NT2/D1 (cell line): ENCODE measurements around the gene MYH9.

Experiments used
- DNase-seq: peaks from one replicate; pipeline ENCODE4 v3.0.0-alpha.2; 2011; ENCODE audit warnings: low read depth, low spot score
- H3K27me3 ChIP-seq: 2 replicates; pipeline ENCODE4 v1.6.0; 2011; ENCODE audit warnings: mild to moderate bottlenecking; ENCODE audit not compliant: insufficient read length, insufficient read depth
- H3K36me3 ChIP-seq: 2 replicates; pipeline ENCODE4 v1.6.1; 2011; ENCODE audit warnings: mild to moderate bottlenecking, low read length, mixed read lengths; ENCODE audit not compliant: insufficient read depth, insufficient read length
- H3K4me1 ChIP-seq: 2 replicates; pipeline ENCODE4 v1.5.1; 2011; ENCODE audit not compliant: insufficient read depth, insufficient read length
- H3K4me3 ChIP-seq: 2 replicates; pipeline ENCODE4 v1.5.1; 2011; ENCODE audit warnings: low read depth; ENCODE audit not compliant: insufficient read length
- H3K9ac ChIP-seq: 2 replicates; pipeline ENCODE4 v1.6.0; 2011; ENCODE audit warnings: low read depth; ENCODE audit not compliant: insufficient read length
- H3K9me3 ChIP-seq: 2 replicates; pipeline ENCODE4 v1.5.1; 2011; ENCODE audit warnings: mild to moderate bottlenecking, low read length; ENCODE audit not compliant: insufficient read depth
- SUZ12 ChIP-seq: IDR thresholded peaks from 2 replicates; pipeline ENCODE4 v1.6.1; 2011; ENCODE audit not compliant: insufficient read length, insufficient read depth; ENCODE audit errors: extremely low read depth
- YY1 ChIP-seq: IDR thresholded peaks from 2 replicates; pipeline ENCODE4 v1.6.1; 2011; ENCODE audit not compliant: insufficient read length, insufficient read depth
- ZNF274 ChIP-seq: IDR thresholded peaks from 2 replicates; pipeline ENCODE4 v1.6.1; 2011; ENCODE audit warnings: mild to moderate bottlenecking, low read depth, low read length

The MYH9 gene

DNA sequence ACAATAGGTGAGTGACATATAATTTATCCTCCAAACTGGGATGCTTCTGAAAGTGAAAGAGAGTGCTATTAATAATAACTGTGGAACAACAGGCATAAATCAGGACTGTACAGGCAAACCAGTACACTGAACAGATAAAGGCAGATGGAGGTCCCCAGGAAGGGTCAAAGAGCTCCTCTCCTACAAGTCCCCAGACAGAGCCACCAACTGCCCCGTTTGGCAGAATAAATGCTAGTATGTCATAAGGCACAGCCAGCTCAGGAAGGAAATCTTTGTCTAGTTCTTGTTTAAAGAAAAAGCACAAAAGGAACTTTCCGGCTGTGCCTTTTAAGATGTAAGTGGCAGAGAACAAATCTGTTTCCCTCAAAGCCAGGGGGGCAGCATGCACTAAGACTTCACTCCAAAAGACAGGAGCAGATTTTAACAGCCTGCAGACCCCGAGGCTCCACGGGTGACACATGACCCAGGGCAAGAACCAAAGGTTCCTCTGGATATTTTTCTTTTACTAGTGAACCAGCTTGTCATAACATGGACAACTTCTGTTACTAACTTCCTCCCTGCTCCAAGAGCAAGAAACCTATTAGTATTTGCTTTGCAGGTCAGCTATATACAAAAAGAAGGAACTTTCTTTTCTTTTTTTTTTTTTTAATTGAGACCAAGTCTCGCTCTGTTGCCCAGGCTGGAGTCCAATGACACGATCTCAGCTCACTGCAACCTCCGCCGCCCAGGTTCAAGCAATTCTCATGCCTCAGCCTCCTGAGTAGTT, 50.2 kb downstream of the MYH9 start:
- no peak overlapping the region for H3K4me3 ChIP-seq
- no peak overlapping the region for H3K9ac ChIP-seq
- no peak for DNase-seq
- no peak for TF ChIP-seq YY1
- no peak for TF ChIP-seq SUZ12
- no peak for TF ChIP-seq ZNF274
- no peaks in the 10 kb centered on the region for H3K27me3 ChIP-seq
- H3K9me3 ChIP-seq: no peaks in the 10 kb centered on the region
- H3K36me3 ChIP-seq: peaks cover 91% of the 10 kb centered on the region
- H3K4me1 ChIP-seq: peaks cover 7% of the 10 kb centered on the region

DNA sequence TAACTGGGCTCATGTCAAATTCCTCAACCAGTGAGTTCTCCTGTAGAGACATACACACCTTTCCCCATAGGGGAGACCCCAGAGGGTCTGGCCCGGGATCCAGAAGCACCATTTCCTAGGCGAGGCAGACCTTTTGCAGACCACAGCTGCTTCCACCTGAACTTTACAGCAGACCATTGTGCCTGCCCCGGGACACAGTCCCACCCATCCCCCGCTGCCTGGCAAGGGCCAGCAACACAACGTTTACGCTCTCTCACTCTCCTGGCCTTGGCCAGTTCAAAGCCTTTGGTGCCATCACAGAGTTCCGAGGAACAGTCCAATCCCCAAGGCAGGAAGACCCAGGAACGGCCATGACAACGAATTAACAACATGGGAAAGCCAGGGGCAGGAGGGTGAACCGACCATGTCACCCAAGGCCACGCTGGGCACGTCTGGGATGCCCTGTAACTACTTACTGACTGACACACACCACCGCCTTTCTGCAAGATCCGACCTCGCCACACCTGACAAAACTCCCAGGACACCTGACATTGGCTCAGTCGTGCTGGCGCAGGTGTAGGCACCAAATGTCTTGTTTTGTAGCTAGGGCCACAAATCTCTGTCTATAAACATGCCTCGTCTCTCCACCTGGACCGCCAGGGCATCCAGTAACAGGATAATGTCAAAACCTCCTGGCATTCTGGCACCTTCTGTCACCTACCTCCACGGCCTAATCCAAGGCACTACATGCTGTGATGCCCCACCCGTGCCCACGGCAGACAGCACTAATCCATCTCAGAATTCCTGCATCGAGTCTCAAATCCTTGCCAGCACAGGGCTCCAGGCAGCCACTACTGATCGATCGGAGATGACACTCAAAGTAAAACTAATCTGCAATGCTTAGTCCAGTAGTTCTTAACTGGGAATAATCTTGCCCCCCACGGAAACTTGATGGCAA, 51.3 kb downstream of the MYH9 start:
- H3K9ac ChIP-seq: no peak overlapping the region
- no peaks in the 10 kb centered on the region for H3K9me3 ChIP-seq
- no peaks in the 10 kb centered on the region for H3K27me3 ChIP-seq
- TF ChIP-seq SUZ12 (no peak), ZNF274 (no peak), YY1 (no peak)
- H3K4me3 ChIP-seq: no peak overlapping the region
- no peak for DNase-seq
- peaks cover 86% of the 10 kb centered on the region for H3K36me3 ChIP-seq
- peaks cover 7% of the 10 kb centered on the region for H3K4me1 ChIP-seq

DNA sequence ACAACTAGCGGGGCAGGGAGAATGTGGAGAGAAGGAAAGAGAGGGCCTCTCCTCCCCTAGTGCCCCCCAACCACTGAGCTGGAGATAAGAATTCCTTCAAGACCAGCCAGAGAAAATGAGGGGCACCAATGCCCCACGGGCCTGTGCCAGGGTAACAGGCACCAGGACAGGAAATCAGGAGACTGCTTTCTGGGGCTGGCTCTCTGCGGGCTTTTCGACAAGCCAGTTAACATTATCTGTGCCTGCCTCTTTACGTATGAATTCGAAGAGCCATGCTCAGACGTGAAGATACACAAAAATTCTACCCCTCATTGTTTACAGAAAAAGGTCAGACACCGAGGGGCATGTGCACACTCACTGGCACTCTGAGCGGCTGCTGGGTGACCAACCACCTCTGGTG, 52.1 kb downstream of the MYH9 start:
- peaks cover 82% of the 10 kb centered on the region for H3K36me3 ChIP-seq
- no peaks in the 10 kb centered on the region for H3K9me3 ChIP-seq

DNA sequence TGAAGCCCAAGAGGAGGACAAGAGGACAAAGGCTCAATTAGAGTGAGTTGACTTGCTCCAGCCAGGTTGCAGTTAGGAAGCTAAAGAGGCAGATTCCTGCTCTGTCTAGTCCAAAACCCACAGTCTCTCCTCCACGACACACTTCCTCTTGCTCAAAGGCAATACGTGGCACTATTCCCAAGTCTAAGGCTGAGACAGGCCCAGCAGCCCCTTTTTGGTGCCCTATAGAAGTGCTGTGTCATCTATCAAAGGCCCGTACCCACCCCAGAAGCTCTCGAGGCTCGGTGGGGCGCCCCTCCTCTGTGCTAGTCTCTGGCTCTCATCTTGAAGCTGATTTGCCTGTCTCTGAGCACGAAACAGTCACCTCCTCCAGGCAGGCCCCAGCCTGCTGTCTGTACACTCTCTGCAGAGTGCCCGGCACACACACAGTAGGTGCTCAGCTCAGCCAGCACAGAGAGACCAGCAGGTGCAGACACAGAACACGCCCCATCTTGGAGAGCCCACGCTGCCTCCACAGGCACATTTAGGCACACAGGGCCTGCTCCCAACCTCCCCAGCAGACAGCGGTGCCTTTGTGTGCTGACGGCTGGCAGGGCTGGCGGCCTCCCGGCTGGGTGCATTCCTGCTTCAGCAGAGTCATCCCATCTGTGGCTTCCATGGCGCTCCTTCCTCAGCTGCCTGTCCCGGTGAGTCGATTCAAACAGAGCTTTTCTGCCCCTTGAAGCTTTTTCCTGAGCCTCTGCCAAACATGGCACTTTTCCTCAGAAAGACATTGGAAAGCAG, 52.8 kb downstream of the MYH9 start:
- DNase-seq: no peak

More for the DNA sequence above, 52.1 kb downstream of the MYH9 start:
- no peaks in the 10 kb centered on the region for H3K27me3 ChIP-seq
- no peak for DNase-seq
- H3K4me3 ChIP-seq: no peak overlapping the region
- no peak for TF ChIP-seq ZNF274
- TF ChIP-seq SUZ12: no peak
- no peak for TF ChIP-seq YY1
- H3K4me1 ChIP-seq: peaks cover 12% of the 10 kb centered on the region
- no peak overlapping the region for H3K9ac ChIP-seq

DNA sequence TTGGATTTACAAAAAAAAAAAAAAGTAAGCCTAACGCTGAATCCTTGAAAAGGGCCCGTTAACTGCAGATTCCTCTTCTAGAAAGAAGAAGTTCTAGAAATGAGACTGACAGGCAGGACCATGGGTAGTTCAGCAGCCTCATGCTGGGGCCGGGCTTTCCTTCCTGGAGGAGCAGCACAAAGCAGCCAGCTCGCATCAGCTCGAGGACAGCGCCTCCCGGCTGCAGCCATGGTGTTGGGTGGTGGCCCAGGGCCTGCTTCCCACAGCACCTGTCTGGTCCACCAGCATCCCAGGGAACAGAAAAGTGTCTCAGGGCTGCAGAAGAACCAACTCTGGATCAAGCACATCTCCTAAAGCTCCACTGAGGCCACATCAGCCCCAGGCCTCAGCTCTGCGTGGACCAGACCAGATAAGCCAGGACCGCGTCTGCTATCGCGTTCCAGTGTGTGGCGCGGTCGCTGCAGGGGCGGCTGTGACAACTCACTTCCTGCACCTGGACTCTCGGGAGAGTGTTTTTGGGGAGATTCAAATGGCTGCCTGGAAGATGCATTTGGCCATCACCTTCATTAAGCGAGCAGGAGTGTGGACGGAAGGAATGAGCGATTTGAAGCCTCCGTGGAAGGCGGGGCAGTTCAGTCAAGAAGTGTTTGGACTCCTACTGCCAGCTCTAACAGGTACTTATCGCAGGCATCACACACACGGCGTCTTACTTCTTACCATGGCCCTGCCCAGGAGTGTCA, 53.5 kb downstream of the MYH9 start:
- Histone ChIP-seq H3K36me3 (peaks cover 70% of the 10 kb centered on the region), H3K9ac (no peak overlapping the region), H3K27me3 (no peaks in the 10 kb centered on the region), H3K4me1 (peaks cover 14% of the 10 kb centered on the region), H3K9me3 (no peaks in the 10 kb centered on the region), H3K4me3 (no peak overlapping the region)
- DNase-seq: no peak
- TF ChIP-seq ZNF274 (no peak), YY1 (no peak), SUZ12 (no peak)

More for the DNA sequence above, 52.8 kb downstream of the MYH9 start:
- TF ChIP-seq ZNF274 (no peak), YY1 (no peak), SUZ12 (no peak)
- Histone ChIP-seq H3K27me3 (no peaks in the 10 kb centered on the region), H3K4me3 (no peak overlapping the region), H3K36me3 (peaks cover 78% of the 10 kb centered on the region), H3K4me1 (peaks cover 12% of the 10 kb centered on the region), H3K9ac (no peak overlapping the region), H3K9me3 (no peaks in the 10 kb centered on the region)

DNA sequence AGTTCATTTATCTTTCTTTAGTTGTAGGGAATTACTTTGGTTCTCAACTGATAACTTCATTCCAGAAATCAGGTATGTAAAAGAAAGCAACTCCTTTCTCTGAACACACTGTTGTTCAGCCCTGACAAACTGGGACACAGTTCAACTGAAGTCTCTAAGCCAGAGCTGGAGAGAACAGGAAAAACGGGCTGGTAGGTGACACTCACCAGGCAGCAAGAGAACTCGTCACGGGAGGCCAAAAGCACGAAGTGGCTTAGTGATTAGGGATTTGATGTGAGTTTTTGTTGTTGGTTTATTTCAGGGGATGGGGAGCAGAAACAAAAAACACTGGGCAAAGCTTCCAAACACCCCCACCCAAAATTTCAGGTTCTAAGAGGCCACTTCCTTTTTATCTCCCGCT, 54.1 kb downstream of the MYH9 start:
- Histone ChIP-seq H3K27me3 (no peaks in the 10 kb centered on the region), H3K36me3 (peaks cover 68% of the 10 kb centered on the region), H3K4me1 (peaks cover 14% of the 10 kb centered on the region), H3K9ac (no peak overlapping the region), H3K4me3 (no peak overlapping the region), H3K9me3 (no peaks in the 10 kb centered on the region)
- no peak for DNase-seq
- TF ChIP-seq YY1 (no peak), SUZ12 (no peak), ZNF274 (no peak)
